Measurements from ENCODE around the gene KLHL14.

Gene KLHL14

GRCh38 chr18:32688821-32689220, 84.0 kb downstream of the KLHL14 start:
- Histone ChIP-seq H3K9ac (no peak overlapping the region), H3K4me1 (no peaks in the 10 kb centered on the region), H3K36me3 (no peaks in the 10 kb centered on the region), H3K4me3 (no peak overlapping the region), H3K27ac (no peak overlapping the region), H3K27me3 (no peaks in the 10 kb centered on the region), H3K4me2 (no peak overlapping the region), H3K9me3 (replicated peaks in 1 of 11) (no peaks in the 10 kb centered on the region), H4K20me1 (no peaks in the 10 kb centered on the region)
- no peak for TF ChIP-seq Cebpa-rat (IDR thresholded peaks at IDR 0.05)

- no peak overlapping the region for H3K4me3 ChIP-seq
- H4K20me1 ChIP-seq = no peaks in the 10 kb centered on the region
- H3K9ac ChIP-seq = no peak overlapping the region
- no peaks in the 10 kb centered on the region for H3K27me3 ChIP-seq
- no peak for TF ChIP-seq Cebpa-rat (IDR thresholded peaks at IDR 0.05)
- H3K4me1 ChIP-seq = no peaks in the 10 kb centered on the region
- H3K4me2 ChIP-seq = no peak overlapping the region
- no peaks in the 10 kb centered on the region for H3K9me3 ChIP-seq (replicated peaks in 1 of 11)
- no peak overlapping the region for H3K27ac ChIP-seq
- H3K36me3 ChIP-seq = no peaks in the 10 kb centered on the region
These were observed 87.9 kb downstream of the KLHL14 start for GRCh38 chr18:32684940-32685339.

GRCh38 chr18:32684096-32684495, 88.7 kb downstream of the KLHL14 start:
- Histone ChIP-seq H3K4me2 (no peak overlapping the region), H3K9ac (no peak overlapping the region), H3K36me3 (no peaks in the 10 kb centered on the region), H3K4me3 (no peak overlapping the region), H3K4me1 (no peaks in the 10 kb centered on the region), H3K9me3 (replicated peaks in 1 of 11) (no peaks in the 10 kb centered on the region), H3K27me3 (no peaks in the 10 kb centered on the region), H3K27ac (no peak overlapping the region), H4K20me1 (no peaks in the 10 kb centered on the region)
- TF ChIP-seq Cebpa-rat (IDR thresholded peaks at IDR 0.05) = no peak

GRCh38 chr18:32683044-32683443, 89.8 kb downstream of the KLHL14 start:
- no peak for TF ChIP-seq Cebpa-rat (IDR thresholded peaks at IDR 0.05)
- no peaks in the 10 kb centered on the region for H4K20me1 ChIP-seq
- no peak overlapping the region for H3K27ac ChIP-seq
- H3K9me3 ChIP-seq (replicated peaks in 1 of 11) = no peaks in the 10 kb centered on the region
- no peaks in the 10 kb centered on the region for H3K27me3 ChIP-seq
- H3K4me1 ChIP-seq = no peaks in the 10 kb centered on the region
- no peak overlapping the region for H3K9ac ChIP-seq
- no peaks in the 10 kb centered on the region for H3K36me3 ChIP-seq
- no peak overlapping the region for H3K4me2 ChIP-seq
- no peak overlapping the region for H3K4me3 ChIP-seq

DNA sequence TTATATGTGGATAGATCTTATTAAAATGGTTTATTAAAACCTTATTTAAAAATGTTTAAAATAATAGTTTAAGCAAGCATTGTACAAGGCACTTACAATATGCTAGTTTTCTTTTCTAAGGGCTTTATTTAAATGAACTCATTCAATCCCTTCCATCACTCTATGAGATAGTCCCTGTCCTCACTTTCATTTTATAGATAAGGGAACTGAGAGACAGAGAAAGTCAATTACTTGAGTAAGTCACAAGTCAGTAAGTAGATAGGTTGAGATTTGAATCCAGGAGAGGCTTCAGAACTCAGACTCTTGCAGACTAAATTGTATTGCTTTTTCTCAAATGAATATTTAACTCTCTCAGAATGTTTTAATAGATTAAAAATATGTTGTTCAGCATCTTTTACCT, 95.2 kb downstream of the KLHL14 start:
- H3K4me1 ChIP-seq = no peaks in the 10 kb centered on the region
- H4K20me1 ChIP-seq = no peaks in the 10 kb centered on the region
- no peaks in the 10 kb centered on the region for H3K9me3 ChIP-seq (replicated peaks in 1 of 11)
- H3K4me3 ChIP-seq = no peak overlapping the region
- H3K36me3 ChIP-seq = no peaks in the 10 kb centered on the region
- H3K9ac ChIP-seq = no peak overlapping the region
- H3K27me3 ChIP-seq = no peaks in the 10 kb centered on the region
- TF ChIP-seq Cebpa-rat (IDR thresholded peaks at IDR 0.05) = no peak
- H3K27ac ChIP-seq = no peak overlapping the region
- no peak overlapping the region for H3K4me2 ChIP-seq

DNA sequence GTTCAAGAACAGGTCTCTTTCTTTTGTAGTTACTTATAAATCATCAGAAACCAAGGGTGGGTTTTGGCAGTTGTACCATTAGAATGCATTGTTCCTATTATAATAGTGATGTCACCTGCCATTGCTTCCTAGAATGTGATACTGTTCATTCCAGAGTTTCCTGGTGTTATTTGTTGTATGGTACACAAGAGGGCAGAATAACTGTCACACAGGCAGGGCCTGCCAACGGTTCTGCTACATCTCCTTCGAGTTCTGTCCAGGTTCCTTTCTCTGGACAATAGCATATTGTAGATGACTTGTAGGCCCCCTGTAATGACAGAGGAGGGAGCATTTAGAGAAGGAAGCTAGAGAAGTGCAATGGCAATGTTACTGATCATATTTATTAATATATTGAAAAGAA, 98.3 kb downstream of the KLHL14 start:
- H3K36me3 ChIP-seq = no peaks in the 10 kb centered on the region
- no peak overlapping the region for H3K4me3 ChIP-seq
- H3K27me3 ChIP-seq = no peaks in the 10 kb centered on the region
- no peaks in the 10 kb centered on the region for H4K20me1 ChIP-seq
- no peak for TF ChIP-seq Cebpa-rat (IDR thresholded peaks at IDR 0.05)
- no peak overlapping the region for H3K9ac ChIP-seq
- H3K27ac ChIP-seq = no peak overlapping the region
- H3K9me3 ChIP-seq (replicated peaks in 1 of 11) = no peaks in the 10 kb centered on the region
- peaks cover 0 to 4% (median 0%) of the 10 kb centered on the region in 10 experiments; a peak in 6 of 20 replicates for H3K4me1 ChIP-seq
- H3K4me2 ChIP-seq = no peak overlapping the region

DNA sequence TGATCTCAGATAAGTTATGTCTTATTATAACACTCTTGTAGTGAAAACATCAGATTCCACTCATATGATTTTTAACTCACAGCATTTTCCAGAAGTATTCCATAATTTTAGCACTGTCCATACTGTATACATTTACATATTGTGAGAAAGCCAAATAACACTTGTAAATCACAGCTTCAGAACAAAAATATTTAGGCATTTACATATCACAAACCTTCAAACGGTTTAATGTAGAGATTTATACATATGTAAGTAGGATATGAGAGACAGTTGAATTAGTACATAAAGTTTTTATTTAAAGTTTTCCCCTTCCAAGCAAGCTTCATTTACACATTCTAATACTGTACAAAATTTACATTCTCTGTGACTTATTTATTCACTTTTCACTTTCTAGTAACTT, 100.4 kb downstream of the KLHL14 start:
- H3K4me2 ChIP-seq = no peak overlapping the region

GRCh38 chr18:32670727-32671126, 102.1 kb downstream of the KLHL14 start:
- Histone ChIP-seq H3K27ac (no peak overlapping the region), H3K4me2 (no peak overlapping the region), H3K9me3 (replicated peaks in 1 of 11) (no peaks in the 10 kb centered on the region), H3K4me1 (peaks cover 0 to 15% (median 6%) of the 10 kb centered on the region in 10 experiments; a peak in 8 of 20 replicates), H4K20me1 (no peaks in the 10 kb centered on the region), H3K36me3 (no peaks in the 10 kb centered on the region), H3K27me3 (no peaks in the 10 kb centered on the region), H3K9ac (no peak overlapping the region), H3K4me3 (no peak overlapping the region)
- no peak for TF ChIP-seq Cebpa-rat (IDR thresholded peaks at IDR 0.05)

More for the DNA sequence above, 100.4 kb downstream of the KLHL14 start:
- no peak for TF ChIP-seq Cebpa-rat (IDR thresholded peaks at IDR 0.05)
- Histone ChIP-seq H3K27me3 (no peaks in the 10 kb centered on the region), H3K4me3 (no peak overlapping the region), H4K20me1 (no peaks in the 10 kb centered on the region), H3K27ac (no peak overlapping the region), H3K36me3 (no peaks in the 10 kb centered on the region), H3K9me3 (replicated peaks in 1 of 11) (no peaks in the 10 kb centered on the region), H3K4me1 (peaks cover 0 to 15% (median 6%) of the 10 kb centered on the region in 10 experiments; a peak in 8 of 20 replicates), H3K9ac (no peak overlapping the region)

- H3K9me3 ChIP-seq (replicated peaks in 1 of 11) = no peaks in the 10 kb centered on the region
- TF ChIP-seq Cebpa-rat (IDR thresholded peaks at IDR 0.05) = no peak
- no peaks in the 10 kb centered on the region for H4K20me1 ChIP-seq
- no peaks in the 10 kb centered on the region for H3K36me3 ChIP-seq
- peaks cover 0 to 15% (median 6%) of the 10 kb centered on the region in 10 experiments; a peak in 8 of 20 replicates for H3K4me1 ChIP-seq
- no peak overlapping the region for H3K9ac ChIP-seq
- no peaks in the 10 kb centered on the region for H3K27me3 ChIP-seq
- peak overlapping the region in 6 of 11 experiments; percentile 5 to 49 (median 28); a peak in 7 of 22 replicates for H3K4me2 ChIP-seq
- no peak overlapping the region for H3K27ac ChIP-seq
- H3K4me3 ChIP-seq = no peak overlapping the region
These were observed 103.2 kb downstream of the KLHL14 start for GRCh38 chr18:32669549-32670165.

DNA sequence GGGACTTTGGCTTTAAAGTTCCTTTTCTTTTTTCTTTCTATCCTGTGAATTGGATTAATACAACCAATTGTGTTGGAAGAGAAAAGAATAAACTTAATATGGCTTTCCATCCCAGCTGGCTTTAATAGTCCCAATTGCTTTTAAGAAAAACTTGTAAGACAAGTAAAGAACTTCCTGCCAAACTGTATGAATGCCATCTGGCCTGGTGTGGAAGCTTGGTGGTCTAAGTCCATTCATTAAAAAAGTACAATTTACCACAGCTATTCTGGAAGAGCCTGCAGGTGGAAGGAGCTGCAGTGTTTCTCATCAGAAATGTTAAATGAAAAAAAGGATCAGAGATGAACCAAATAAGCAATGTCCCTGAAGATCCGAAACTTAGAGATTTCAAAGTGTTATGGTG, 103.9 kb downstream of the KLHL14 start:
- peak overlapping the region in 6 of 11 experiments; percentile 5 to 49 (median 28); a peak in 7 of 22 replicates for H3K4me2 ChIP-seq
- H3K4me1 ChIP-seq = peaks cover 0 to 15% (median 6%) of the 10 kb centered on the region in 10 experiments; a peak in 8 of 20 replicates
- H3K27me3 ChIP-seq = no peaks in the 10 kb centered on the region

More for the DNA sequence above, 103.9 kb downstream of the KLHL14 start:
- Histone ChIP-seq H3K36me3 (no peaks in the 10 kb centered on the region), H3K9me3 (replicated peaks in 1 of 11) (no peaks in the 10 kb centered on the region), H3K27ac (no peak overlapping the region), H3K4me3 (no peak overlapping the region), H4K20me1 (no peaks in the 10 kb centered on the region), H3K9ac (no peak overlapping the region)
- TF ChIP-seq Cebpa-rat (IDR thresholded peaks at IDR 0.05) = no peak

Data from BLaER1 treated with 17β-estradiol and CSF1 and Interleukin-3, amounts not matched to agents 10 nM and 100 nM (cell line).